HG03378 (cell line): Measurements from ENCODE around the gene CFAP20DC.
A peak's percentile ranks its signal among the peaks of the same experiment; 100 is the strongest.
"Not testable (repeated sequence)": the region's sequence is repeated elsewhere in the genome, so short reads cannot be mapped to it uniquely, and the experiment has no call there.

ENCODE experiments used
- ATAC-seq: cut with Tn5 transposase; IDR thresholded peaks from one replicate; pipeline ENCODE4 v1.9.1; 2021; ENCODE audit warnings: mild to moderate bottlenecking, moderate library complexity; ENCODE audit not compliant: unreplicated experiment

Gene CFAP20DC

DNA sequence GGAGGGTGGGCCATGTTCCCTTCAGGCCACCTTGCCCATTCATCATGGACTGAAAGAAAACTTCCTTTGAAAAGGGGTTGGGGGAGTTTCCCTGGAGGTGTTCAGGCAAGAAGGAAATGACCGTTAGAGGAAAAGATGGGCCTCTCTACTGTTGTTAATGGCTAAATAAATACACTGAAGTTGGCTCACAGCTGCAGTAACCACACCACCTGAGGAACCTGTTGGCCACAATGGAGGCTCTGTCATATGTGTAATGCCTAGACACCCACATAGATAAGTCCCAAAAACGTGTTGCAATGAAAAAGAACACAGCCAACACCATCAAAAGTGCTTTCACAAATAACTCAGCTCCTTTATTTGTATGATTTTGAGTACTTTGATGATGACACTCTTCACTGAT, 345.1 kb downstream of the CFAP20DC start:
- ATAC-seq = peak; percentile 81

DNA sequence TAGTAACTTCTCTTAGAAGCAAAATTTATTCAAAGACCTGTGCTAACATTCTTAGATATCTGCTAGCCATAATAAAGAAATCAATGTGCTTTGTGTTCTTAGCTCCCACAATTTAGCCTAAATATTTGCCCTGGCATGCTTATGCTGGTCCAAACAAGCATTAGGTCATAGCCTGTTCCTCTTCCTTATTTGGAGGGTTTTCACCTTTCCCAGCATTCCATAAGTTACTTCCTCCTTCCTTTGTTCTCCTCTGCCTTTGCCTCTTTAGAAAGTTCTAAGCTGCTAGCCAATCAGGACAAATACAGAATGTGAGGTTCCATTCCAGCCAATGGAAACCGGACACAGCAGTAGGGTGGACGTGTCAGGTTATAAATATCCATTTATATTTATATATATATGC, 345.5 kb downstream of the CFAP20DC start:
- ATAC-seq = not testable (repeated sequence)

DNA sequence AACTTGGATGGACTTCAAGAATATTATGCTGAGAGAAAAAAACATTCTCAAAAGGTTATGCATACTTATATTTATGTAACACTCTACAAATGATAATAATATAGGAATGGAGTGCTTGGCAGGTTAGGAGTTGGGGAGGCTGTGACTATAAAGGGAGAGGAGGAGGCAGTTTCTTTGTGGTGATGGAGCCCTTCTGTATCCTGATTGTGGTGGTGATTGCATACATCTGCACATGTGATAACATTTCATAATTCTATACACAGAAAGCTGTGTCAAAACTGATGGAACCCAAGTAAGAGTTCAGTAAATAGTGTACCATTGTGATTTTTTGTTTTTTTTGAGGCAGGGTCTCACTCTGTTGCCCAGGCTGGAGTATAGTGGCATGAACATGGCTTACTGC, 351.6 kb downstream of the CFAP20DC start:
- ATAC-seq = no peak

DNA sequence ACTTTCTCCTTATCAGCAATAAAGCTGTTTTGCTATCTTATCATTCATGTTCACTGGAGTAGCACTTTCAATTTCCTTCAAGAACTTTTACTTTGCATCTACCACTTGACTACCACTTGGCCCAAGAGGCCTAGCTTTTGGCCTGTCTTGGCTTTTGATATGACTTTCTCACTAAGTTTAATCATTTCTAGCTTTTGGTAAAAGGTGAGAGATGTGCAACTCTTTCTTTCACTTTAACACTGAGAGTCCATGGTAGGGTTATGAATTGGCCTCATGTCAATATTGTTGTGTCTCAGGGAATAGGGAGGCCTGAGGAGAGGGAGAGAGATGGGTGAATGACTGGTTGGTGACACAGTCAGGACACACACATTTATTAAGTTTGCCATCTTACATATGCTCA, 352.3 kb downstream of the CFAP20DC start:
- ATAC-seq = peak; percentile 80

DNA sequence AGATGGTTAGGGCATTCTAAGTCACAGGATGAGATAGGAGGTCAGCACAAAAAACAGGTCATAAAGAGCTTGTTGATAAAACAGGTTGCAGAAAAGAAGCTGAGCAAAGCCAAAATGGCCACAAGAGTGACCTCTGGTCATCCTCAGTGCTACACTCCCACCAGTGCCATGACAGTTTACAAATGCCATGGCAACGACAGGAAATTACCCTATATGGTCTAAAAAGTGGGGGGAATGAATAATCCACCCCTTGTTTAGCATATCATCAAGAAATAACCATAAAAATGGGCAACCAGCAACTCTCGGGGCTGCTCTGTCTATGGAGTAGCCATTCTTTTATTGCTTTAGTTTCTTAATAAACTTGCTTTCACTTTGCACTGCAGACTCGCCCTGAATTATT, 353.0 kb downstream of the CFAP20DC start:
- ATAC-seq = not testable (repeated sequence)

DNA sequence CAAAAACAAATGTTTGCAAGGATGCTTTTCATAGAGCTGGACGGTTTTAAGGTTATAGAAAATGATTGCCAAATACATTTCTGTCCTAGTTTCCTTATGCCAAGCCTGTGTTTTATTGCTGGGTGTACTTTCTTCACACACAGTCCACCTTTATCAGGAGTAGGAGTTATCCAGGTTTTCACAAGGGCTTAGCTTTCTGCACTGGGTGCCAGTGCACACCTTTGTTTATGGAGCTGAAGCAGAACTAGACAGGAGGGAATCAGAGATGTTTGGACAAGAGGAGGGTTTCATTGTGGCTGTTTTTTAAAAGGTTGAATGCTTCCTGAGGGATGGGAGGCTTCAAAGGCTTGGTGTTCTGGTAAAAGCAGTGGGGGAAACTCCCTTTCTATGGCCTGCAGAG, 353.7 kb downstream of the CFAP20DC start:
- no peak for ATAC-seq

DNA sequence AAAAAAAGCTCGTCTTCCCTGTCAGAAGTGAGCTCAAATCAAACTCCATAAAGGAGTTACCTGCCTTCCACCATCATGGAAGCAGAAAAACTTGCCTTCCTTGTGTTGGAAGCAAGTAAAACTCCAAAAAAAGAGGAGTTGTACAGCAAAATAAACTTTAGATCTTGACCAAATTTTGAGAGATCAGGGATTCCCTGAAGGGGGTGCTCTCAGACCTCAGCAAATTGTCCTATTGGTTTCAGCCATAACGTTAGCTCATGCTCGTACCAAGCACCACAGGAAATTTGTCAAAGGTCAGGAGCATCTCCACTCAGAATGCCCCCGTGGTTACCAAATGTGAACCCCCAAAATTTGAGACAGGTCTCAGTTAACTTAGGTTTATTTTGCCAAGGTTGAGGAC, 354.5 kb downstream of the CFAP20DC start:
- ATAC-seq = not testable (repeated sequence)

DNA sequence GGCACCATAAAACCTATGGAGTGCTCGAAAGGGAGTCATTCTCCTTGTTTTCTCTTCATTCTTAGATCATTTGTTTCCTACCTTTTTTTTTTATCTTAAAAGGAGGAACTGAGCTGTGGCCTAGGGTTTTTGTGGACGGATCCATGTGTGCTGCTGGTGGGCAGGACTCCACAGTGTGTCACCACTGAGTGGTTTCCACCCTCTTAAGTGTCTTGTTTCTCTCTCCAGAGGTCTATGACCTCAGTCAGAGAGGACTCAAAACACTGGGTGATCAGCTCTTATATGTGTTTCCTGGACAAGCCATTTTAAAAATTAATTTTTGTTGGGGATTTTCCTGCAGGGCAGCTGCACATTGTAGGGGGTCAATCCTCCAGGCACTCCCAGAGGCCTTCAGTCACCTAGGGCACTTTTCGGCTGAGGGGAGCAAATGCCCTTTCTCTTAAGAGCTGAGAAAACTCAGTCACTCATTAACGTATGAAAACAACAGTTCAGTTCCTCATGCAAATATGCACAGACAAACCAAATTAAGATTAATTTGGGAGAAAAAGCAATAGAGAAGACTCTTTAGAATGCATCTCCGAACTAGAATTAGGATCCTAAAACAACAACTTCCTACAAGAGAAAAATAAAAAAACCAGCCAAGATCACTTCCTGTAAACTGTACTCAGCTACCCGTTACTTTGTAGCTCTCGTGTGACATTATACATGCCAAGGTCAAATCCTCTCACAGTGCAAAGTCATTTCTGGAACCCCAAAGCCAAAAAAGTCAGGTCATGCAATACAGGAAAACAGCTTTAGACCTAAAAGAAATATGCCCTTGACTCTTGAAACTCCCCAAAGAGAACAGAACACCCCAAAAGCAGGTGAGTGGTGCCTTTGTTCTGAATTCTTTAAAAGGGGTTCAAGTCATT, 355.6 kb downstream of the CFAP20DC start:
- peak; percentile 53 for ATAC-seq

DNA sequence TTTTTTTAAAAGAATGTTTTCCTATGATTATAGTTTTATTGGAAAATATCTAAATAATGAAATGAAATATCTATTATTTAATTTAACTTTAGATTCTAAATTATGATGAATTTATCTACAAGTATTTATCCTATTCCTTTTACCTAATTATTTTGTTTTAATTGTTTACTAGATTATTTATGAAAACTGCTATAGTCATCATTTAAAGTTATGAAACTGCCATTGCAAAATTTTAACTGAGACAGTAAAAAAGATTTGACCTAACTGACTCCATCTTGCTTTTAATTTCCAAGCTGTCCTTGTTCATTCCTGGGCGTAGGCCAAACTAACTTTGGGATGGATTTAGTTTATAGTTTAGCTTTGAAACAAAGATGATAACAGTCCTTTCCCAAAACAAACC, 357.3 kb downstream of the CFAP20DC start:
- ATAC-seq = no peak
